Neural crest cell (in vitro differentiated cells): ENCODE data around the gene GTF2I. TPM values are rescaled to one million over a fixed set of nuclear protein-coding genes. Genes with fewer than 3 reads are reported as not detected.
"Not testable (repeated sequence)": the region's sequence is repeated elsewhere in the genome, so short reads cannot be mapped to it uniquely, and the experiment has no call there.

Experiments
- DNase-seq: peaks from one replicate; pipeline ENCODE4 v3.0.0; 2021; ENCODE audit warnings: low read depth, mixed read lengths, low spot score
- H3K27ac Mint-ChIP-seq: one replicate; pipeline ENCODE4 v1.8.0; 2021; ENCODE audit warnings: mild to moderate bottlenecking, mixed read lengths; ENCODE audit not compliant: unreplicated experiment
- H3K27me3 Mint-ChIP-seq: 2 replicates; pipeline ENCODE4 v1.8.0; 2021; ENCODE audit warnings: low read depth, mild to moderate bottlenecking, mixed read lengths
- H3K36me3 Mint-ChIP-seq: 2 replicates; pipeline ENCODE4 v1.8.0; 2021; ENCODE audit warnings: low read depth, mild to moderate bottlenecking, mixed read lengths
- H3K4me1 Mint-ChIP-seq: 2 replicates; pipeline ENCODE4 v1.8.0; 2021; ENCODE audit warnings: mixed read lengths
- H3K4me3 Mint-ChIP-seq: one replicate; pipeline ENCODE4 v1.8.0; 2021; ENCODE audit warnings: mild to moderate bottlenecking, mixed read lengths
- H3K9me3 Mint-ChIP-seq: 2 replicates; pipeline ENCODE4 v1.8.0; 2021; ENCODE audit warnings: mixed read lengths
- CTCF ChIP-seq: fragments of 200-600 bp; sonication (generic); conservative IDR thresholded peaks from 2 replicates; pipeline ENCODE4 v1.5.0; 2021; ENCODE audit warnings: antibody characterized with exemption, mild to moderate bottlenecking
- total RNA-seq: library from RNA; stranded (reverse); gene quantifications from 2 replicates; pipeline ENCODE4 v1.2.1, GENCODE V29; 2021

The GTF2I gene
- total RNA-seq, 1 donor from 2014 or later: 396 TPM

GRCh38 chr7:74655324-74655723 lies 2.2 kb upstream of the GTF2I start:
- Mint-ChIP-seq H3K27ac (no peak overlapping the region), H3K4me3 (peak overlapping the region; percentile 69), H3K27me3 (no peaks in the 10 kb centered on the region), H3K4me1 (peaks cover 34% of the 10 kb centered on the region), H3K9me3 (no peaks in the 10 kb centered on the region), H3K36me3 (peaks cover 4% of the 10 kb centered on the region)
- TF ChIP-seq CTCF: no peak
- DNase-seq: no peak

- H3K4me1 Mint-ChIP-seq: peaks cover 36% of the 10 kb centered on the region
- H3K27ac Mint-ChIP-seq: peak overlapping the region; percentile 91
- peaks cover 6% of the 10 kb centered on the region for H3K36me3 Mint-ChIP-seq
- peak overlapping the region; percentile 94 for H3K4me3 Mint-ChIP-seq
- H3K27me3 Mint-ChIP-seq: no peaks in the 10 kb centered on the region
- no peak for TF ChIP-seq CTCF
- no peak for DNase-seq
- no peaks in the 10 kb centered on the region for H3K9me3 Mint-ChIP-seq
Observed at GRCh38 chr7:74655768-74656440, 1.6 kb upstream of the GTF2I start.

DNA sequence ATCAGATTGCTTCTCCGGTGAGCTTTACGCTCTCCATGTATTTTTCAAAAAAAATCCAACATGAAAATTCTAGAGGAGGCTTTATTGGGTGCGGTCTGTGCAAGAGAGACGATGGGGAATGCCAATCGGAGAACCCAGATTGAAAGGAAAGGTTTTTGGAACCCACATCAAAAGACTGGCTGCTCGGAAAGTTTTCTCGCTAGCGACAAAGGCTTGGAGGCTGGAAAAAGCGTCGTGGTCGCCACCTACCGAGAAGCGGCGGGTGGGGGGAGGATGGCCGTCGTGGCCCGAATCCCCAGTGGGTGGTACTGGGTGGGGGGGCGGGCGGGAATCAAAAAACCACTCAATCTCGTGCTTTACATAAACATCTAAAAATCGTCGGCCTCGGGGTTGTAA lies 1.1 kb upstream of the GTF2I start:
- Mint-ChIP-seq H3K27me3 (no peaks in the 10 kb centered on the region), H3K9me3 (no peaks in the 10 kb centered on the region), H3K4me1 (peaks cover 42% of the 10 kb centered on the region), H3K4me3 (peak overlapping the region; percentile 94), H3K27ac (peak overlapping the region; percentile 98), H3K36me3 (peaks cover 7% of the 10 kb centered on the region)
- TF ChIP-seq CTCF: no peak
- peak; percentile 45 for DNase-seq

DNA sequence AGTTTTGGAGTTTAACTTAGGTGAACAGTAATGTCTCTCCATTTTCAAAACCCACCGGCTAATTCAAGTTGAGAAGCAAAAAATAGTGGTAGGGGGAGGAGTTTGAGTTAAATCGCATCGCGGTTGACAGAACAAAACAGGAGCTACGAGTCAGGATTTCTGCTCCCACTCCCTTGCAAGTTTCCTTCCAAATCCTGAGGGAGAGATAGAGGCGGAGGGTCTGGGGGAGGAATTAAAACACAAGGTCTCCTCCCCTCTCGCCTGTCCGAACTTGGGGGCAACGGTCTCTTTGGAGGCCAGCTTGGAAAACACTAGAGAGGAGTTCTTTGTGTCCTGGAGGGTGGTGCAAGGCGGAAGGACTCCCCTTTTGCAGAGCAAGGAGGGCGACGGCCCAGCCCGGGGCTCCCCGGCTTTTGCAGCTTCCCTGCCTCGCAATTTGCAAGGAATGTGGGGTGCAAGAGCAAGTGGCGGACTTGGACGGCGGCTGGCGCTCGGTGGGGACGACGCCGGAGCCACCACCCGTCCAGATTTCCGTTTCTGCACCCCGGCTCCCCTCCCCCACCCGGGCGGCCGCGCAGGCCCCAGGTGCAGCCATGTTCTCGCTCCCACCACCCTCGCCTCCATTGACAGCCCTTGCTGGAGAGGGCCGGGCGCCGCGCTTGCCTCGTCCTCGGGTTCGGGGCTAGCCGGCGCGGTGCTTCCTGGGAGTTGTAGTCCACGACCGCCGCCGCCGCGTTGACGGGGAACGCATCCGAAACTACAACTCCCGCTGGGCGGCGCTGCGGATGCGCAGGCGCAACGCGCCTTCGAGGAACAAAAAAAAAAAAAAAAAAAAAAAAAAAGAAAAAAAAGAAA lies 454 bp upstream of the GTF2I start:
- peak overlapping the region; percentile 98 for H3K27ac Mint-ChIP-seq
- peak overlapping the region; percentile 94 for H3K4me3 Mint-ChIP-seq
- peaks cover 47% of the 10 kb centered on the region for H3K4me1 Mint-ChIP-seq
- H3K9me3 Mint-ChIP-seq: no peaks in the 10 kb centered on the region
- peak; percentile 11 for TF ChIP-seq CTCF
- peak; percentile 99 for DNase-seq
- no peaks in the 10 kb centered on the region for H3K27me3 Mint-ChIP-seq
- H3K36me3 Mint-ChIP-seq: peaks cover 7% of the 10 kb centered on the region

DNA sequence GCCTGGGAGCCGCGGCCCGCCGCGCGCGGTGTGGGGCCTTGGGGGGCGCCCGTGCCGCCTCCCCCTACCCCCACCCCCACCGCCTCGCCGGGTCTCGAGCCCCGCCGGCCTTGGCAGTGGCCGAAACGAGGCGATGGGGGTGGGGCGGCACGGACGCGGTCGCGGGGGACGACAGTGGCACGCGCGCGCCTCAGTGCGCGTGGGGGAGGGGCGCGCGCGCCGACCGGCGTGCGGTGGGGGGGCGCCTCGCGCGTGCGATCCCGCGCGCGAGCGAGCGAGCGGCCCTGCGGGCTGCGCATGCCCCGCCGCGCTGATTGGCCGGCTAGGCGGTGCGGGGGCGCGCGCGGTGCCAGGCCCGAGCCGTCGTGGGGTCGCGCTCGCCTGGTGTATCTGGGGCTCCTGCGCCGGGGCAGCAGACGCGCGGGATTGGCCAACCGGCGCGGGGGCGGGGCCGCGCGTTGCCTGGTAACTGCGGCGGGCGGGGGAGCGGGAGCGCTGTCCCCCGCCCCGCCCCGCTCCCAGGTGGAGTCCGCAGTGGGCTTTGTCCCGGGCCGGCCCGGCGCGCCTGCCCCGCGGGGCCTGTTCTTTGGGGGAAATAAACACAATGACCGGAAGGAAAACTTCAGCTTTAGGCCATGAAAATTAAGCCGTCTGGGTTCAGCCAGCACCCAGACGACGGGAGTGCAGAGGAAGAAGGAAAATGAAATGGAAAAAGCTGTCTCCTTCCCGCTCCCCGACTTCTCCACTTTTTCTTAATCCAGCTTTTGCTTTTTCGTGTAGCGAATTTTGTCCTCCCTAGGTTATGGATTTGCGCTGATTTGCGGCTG lies 873 bp downstream of the GTF2I start:
- TF ChIP-seq CTCF: peak; percentile 2
- Mint-ChIP-seq H3K4me3 (peak overlapping the region; percentile 97), H3K27ac (peak overlapping the region; percentile 97), H3K4me1 (peaks cover 56% of the 10 kb centered on the region), H3K36me3 (peaks cover 7% of the 10 kb centered on the region), H3K9me3 (no peaks in the 10 kb centered on the region), H3K27me3 (no peaks in the 10 kb centered on the region)
- peak; percentile 90 for DNase-seq

DNA sequence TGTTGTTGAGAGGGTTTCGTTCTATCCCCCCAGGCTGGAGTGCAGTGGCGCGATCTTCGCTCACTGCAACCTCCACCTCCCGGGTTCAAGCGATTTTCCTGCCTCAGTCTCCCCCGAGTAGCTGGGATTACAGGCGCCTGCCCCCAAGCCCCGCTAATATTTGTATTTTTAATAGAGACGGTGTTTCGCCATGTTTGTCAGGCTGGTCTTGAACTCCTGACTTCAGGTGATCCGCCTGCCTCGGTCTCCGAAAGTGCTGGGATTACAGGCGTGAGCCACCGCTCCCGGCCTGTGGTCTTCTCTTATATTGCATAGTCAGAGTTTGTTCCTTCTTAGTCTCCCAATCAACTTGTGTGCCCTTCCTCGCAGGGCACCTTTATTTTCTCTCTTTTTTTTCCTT lies 2.7 kb downstream of the GTF2I start:
- DNase-seq, H3K27ac Mint-ChIP-seq, H3K36me3 Mint-ChIP-seq, H3K9me3 Mint-ChIP-seq, H3K27me3 Mint-ChIP-seq: not testable (repeated sequence)
- H3K4me3 Mint-ChIP-seq: peak overlapping the region; percentile 97
- peaks cover 60% of the 10 kb centered on the region for H3K4me1 Mint-ChIP-seq

- DNase-seq, H3K27me3 Mint-ChIP-seq, H3K9me3 Mint-ChIP-seq, H3K27ac Mint-ChIP-seq: not testable (repeated sequence)
- Mint-ChIP-seq H3K4me3 (peak overlapping the region; percentile 97), H3K4me1 (peaks cover 45% of the 10 kb centered on the region), H3K36me3 (peaks cover 14% of the 10 kb centered on the region)
Observed at GRCh38 chr7:74661836-74662794, 4.6 kb downstream of the GTF2I start.
